ENCODE measurements around the gene RNF130.
A peak's percentile ranks its signal among the peaks of the same experiment; 100 is the strongest.

RNF130 gene

DNA sequence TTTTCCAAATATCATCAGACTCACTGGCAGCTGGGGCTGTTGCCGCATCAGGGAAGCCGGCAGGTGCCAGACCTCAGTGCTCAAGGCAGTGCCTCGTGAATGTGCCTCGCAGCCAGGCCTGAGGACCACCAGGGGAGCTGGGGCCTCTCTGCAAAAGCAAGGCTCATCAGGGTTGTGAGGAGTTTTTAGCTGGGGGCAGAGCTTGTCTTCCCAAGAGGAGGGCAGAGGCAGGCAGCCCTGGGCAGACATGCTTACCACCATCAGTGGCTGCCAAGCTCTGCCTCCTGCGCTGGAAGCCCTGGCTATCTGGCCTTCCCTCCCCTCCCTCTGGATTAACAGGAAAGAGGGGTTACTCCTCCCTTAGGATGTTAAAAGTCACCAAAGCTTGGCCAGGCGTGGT, 155.0 kb downstream of the RNF130 start:
- DNase-seq (ENCODE audit: low read depth in 2 of 2): no peak

DNA sequence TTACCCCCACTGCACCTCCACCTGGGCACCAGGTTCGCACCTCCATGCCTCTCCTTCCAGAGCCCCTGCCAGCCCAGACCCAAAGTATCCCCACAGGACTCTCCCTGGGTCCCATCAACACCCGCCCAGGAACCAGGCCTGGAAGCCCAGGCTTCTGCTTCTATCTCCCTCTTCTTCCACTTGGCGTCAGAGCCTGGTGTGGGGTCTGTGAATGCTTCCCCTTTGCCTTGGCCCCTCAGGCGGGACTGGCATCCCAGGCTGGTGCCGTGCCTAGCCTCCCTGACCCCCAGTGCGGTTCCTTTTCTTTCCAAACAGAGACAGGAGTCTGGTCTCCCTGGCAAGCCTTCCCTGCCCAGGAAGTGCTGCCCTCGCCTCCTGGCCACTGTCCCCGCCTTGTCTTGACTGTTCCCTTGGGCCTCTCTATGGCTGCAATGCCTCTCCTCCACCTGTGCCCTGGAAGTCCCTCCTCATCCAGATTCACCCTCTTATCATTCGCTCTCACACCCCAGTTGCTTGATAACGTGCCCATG, 156.1 kb downstream of the RNF130 start:
- DNase-seq (ENCODE audit: low read depth in 2 of 2): no peak

GRCh38 chr5:179914032-179914755, 157.4 kb downstream of the RNF130 start:
- no peak for DNase-seq (ENCODE audit: low read depth in 2 of 2)

- DNase-seq (ENCODE audit: low read depth in 2 of 2): no peak
Observed at GRCh38 chr5:179913461-179913860, 158.1 kb downstream of the RNF130 start.

DNA sequence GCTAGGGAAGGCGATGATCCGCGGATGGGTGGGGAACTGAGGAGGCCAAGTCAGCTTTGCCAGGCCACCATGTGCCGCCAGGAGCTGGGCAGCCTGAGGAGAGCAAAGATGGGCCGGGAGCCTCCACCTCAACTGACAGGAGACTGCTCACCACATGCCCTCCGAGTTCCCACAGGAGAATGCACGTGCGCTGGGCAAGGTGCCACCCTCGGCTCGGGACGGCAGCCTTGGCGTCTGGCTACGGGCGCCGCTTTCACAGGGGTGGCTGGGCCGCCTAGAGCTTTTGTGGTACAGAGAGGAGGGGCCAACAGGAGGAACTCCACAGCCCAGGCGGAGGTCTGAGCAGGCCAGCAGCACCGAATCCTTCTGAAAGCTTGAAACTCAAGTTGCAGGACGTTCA, 158.6 kb downstream of the RNF130 start:
- no peak for DNase-seq (ENCODE audit: low read depth in 2 of 2)

- no peak for DNase-seq (ENCODE audit: low read depth in 2 of 2)
Observed at GRCh38 chr5:179912386-179912785, 159.2 kb downstream of the RNF130 start.

DNA sequence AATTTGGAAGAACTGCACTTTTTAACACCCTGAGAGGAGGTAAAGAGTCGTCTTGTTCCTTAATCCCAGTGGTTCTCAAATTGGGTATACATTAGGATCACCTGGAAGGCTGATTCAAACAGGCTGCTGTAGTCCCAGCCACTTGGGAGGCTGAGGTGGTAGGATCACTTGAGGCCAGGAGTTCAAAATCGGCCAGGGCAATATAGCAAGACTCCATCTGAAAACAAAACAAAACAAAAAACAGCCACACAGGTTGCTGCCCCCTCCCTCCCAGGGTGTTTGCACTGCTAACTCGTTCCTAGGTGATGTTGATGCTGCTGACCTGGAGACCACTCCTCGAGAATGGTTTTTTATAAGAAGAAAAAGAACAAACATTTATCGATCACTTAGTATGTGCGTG, 162.3 kb downstream of the RNF130 start:
- DNase-seq (ENCODE audit: low read depth in 2 of 2): no peak

DNA sequence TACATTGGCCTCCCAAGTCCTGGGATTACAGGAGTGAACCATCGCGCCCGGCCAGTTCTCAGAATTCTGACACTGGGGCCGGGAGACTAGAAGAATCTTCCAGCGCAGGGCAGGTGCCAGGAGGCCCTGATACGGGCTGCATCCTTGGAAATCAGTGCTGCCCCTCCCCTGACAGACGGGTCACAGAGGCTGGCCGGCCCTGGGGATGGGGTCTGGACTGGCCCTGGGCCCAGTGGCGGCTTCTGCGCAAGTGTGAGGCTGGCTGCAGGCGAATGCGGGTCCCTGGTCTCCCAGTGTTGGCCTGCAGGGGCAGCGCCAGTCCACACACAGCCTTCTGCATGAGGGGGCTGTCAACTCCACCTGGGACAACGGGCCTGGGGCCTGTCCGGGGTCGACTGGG, 163.0 kb downstream of the RNF130 start:
- no peak for DNase-seq (ENCODE audit: low read depth in 2 of 2)

GRCh38 chr5:179907556-179908324, 163.8 kb downstream of the RNF130 start, which contains the start of gene TBC1D9B:
Gene TBC1D9B (minus strand): TSS chr5:179907897. CDS start chr5:179907821, 76 bp downstream.
- peak; percentile 40 to 49 for DNase-seq (ENCODE audit: low read depth in 2 of 2)

DNA sequence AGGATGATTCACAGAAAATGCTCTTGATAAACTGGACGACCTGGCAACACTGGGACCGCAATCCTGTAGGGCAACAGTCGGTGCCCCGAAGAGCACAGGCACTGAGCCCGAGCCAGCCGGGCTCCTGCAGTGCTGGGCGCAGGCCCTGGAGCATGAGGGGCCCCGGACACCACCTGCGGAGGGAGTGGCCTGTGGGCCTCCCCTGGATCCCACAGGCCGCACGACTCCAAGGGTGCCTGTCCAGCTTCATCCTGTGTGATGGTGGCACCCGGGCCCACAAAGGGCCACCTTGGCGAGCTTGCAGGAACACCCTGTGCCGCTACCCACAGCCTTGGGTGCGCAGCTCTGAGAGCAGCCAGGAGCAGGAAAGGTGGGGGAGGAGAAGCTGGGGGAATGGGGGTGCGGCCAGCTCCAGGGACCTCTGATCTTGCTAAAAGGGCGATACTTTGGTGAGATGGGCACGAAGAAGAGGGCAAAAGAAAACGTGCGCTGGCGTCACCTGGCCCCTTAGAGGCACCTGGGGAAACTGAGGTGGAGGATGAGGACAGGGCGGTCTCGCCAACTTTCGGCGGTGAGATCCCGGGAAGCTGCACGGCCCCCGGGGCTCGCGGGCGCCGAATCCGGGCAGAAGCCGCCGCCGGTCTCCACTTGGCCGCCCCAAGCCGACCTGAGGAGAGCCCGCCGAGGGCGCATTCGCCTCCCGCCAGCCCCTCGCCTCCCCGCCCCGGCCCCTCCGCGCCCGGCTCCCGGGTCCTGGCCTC, 164.6 kb downstream of the RNF130 start:
- DNase-seq (ENCODE audit: low read depth in 2 of 2): no peak

GRCh38 chr5:179906294-179906794, 165.2 kb downstream of the RNF130 start:
- no peak for DNase-seq (ENCODE audit: low read depth in 2 of 2)

DNA sequence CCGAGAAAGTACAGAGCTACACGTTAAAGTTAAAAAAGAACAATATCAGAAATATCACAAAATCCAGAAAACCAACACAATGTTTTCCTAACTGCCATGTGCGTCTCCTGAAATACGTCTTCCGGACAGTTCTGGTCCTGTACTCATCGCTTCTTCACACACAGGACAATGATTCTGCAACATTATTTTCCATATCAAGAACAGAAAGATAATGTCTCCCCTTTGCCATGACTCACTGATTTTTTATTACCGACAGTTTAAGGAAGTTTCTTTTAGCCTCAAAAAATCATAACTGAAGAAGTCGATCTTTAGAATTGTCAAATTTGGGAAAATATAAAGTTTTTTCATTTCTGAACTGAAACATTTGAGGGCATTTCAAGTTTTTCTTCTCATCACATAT, 166.4 kb downstream of the RNF130 start:
- no peak for DNase-seq (ENCODE audit: low read depth in 2 of 2)

All from stimulated activated CD8-positive, alpha-beta memory T cell treated with anti-CD3 and anti-CD28 coated beads, Interleukin-7, amount 100 ng/mL, for 1 hour (primary cell).